ENCODE data around the gene ULBP1.
"Not testable (repeated sequence)": the region's sequence is repeated elsewhere in the genome, so short reads cannot be mapped to it uniquely, and the experiment has no call there.

ULBP1 gene

GRCh38 chr6:149951096-149951495, 12.6 kb upstream of the ULBP1 start:
- no peak for DNase-seq (ENCODE audit: low read depth in 4 of 4, low spot score in 1 of 4)

GRCh38 chr6:149951626-149952025, 12.1 kb upstream of the ULBP1 start:
- DNase-seq (ENCODE audit: low read depth in 4 of 4, low spot score in 1 of 4): no peak

GRCh38 chr6:149953390-149953789, 10.4 kb upstream of the ULBP1 start:
- DNase-seq (ENCODE audit: low read depth in 4 of 4, low spot score in 1 of 4): not testable (repeated sequence)

- DNase-seq (ENCODE audit: low read depth in 4 of 4, low spot score in 1 of 4): not testable (repeated sequence)
Observed at GRCh38 chr6:149953934-149954327, 9.8 kb upstream of the ULBP1 start.

DNA sequence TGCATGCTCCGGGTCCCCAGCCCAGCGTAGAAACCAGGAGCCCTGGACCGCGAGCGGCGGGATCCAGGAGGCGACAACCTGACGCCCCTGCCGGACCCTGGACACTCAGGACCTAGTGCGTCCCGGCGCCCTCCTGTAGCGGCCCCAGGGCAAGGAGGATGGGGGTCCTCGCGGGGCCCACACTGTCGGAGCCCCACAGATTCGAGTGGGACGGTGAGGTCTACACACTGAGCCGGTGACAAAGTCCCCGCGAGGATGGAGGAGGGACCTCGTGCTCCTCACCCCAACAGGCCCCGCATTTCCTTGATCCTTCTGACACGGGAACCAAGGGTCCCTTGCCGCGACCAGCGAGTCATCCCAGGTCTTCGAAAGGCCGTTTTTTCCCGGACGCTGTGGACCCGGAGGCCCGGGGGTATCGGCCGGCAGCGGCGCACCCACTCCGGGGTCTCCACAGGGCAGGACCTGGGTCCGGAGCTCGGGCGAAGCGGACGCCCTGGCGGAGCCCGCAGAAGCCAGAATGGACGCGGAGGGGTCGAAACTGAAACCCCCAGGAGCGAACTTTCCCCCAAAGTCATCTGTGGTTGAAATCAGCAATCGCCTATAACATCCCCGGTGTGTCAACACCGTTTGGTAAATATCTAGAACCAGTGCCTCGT, 9.3 kb upstream of the ULBP1 start:
- not testable (repeated sequence) for DNase-seq (ENCODE audit: low read depth in 4 of 4, low spot score in 1 of 4)

GRCh38 chr6:149954984-149955653, 8.6 kb upstream of the ULBP1 start:
- not testable (repeated sequence) for DNase-seq (ENCODE audit: low read depth in 4 of 4, low spot score in 1 of 4)

GRCh38 chr6:149955654-149956317, 8.0 kb upstream of the ULBP1 start:
- not testable (repeated sequence) for DNase-seq (ENCODE audit: low read depth in 4 of 4, low spot score in 1 of 4)

DNA sequence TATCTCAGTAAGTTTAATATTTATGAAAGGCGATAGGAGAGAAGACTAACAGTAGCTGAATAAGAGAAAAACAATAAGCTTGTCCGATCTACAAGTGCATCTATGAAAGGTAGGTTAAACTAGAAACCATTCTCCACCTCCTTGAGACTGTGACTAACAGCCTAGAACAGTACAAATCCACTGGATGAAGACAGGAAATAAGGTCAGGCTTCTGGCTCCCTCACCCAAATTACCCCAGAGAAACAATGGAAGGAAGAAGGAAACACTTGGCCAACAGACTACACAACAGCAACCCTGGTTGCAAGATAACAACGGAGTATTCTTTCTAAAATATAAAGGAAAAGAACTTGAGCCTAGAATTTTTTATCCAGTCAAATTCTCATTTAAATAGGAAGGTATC, 5.6 kb upstream of the ULBP1 start:
- DNase-seq (ENCODE audit: low read depth in 4 of 4, low spot score in 1 of 4): not testable (repeated sequence)

DNA sequence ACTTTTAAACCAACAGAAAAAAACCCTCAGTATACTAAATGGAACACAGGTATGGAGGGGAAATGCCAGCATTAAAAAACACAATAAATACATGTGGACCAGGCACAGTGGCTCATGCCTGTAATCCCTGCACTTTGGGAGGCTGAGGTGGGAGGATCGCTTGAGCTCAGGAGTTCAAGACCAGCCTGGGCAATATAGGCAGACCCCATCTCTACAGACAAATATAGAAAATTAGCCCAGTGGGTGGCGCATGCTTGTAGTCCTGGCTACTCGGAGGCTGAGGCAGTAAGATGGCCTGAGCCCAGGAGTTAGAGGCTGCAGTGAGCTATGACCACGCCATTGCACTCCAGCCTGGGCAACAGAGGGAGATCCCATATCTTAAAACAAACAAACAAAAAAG, 3.9 kb upstream of the ULBP1 start:
- not testable (repeated sequence) for DNase-seq (ENCODE audit: low read depth in 4 of 4, low spot score in 1 of 4)

DNA sequence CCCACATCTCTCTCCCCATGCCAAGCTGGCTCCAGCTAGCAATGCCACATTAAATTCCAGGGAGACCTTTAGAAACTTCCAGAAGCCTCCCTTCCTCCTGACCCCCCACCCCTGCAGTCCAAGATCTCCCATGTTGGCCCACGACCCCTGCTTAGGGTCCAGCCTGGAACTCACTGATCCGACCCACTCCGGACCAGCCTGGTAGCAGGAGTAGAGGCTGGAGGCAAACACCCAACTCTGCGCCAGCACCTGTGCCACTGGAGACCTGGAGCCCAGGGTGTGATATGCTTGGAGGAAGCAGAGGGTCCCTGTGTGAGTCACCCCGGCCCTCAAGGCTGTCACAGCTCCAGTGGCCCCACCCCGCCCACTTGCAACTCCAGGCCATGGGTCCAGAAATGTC, 3.3 kb upstream of the ULBP1 start:
- no peak for DNase-seq (ENCODE audit: low read depth in 4 of 4, low spot score in 1 of 4)

DNA sequence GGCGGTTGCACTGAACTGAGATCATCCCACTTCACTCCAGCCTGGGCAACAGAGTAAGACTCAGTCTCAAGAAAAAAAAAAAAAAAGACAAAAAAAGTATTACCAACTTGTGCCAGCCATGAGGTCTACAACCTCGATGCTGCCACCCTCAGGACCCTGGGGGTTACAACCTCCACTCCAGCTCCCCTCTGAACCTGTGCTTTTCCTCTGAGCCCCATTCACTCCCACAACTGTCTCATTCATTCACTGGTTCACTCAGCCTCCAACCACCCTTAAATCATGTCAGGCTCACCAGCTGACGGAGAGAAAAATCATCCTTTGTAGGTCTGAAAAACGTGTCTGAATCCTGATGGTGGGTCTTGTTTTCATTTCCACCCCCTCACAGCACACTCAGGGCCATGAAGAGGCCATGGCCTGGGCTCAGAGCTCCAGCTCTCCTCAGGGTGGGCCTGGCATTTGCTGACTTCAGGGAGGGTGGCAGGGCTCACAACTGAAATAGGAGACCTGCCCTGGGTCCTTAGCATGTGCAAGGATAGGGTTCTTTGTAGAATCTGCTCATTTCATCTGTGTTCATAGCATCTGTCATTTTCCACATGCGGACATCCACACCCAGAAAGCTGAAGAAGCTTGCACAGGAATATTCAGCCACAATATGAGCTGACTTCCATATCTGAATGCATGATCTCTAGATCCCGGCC, 1.9 kb upstream of the ULBP1 start:
- DNase-seq (ENCODE audit: low read depth in 4 of 4, low spot score in 1 of 4): no peak

- DNase-seq (ENCODE audit: low read depth in 4 of 4, low spot score in 1 of 4): no peak
Observed at GRCh38 chr6:149962461-149963211, 1.1 kb upstream of the ULBP1 start.

DNA sequence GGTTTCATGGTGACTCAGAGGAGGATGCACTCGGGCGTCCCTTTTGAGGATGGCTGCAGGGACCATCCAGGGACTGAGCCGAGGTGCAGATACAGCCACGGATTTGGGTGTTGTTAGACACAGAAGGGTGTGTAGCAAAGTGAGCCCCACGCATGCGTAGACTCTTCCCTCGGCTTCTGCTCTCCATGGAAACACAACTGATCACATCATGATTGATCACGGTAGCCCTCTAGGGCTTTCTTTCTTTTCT, 606 bp upstream of the ULBP1 start:
- peak in 2 of 4 experiments; percentile 28 to 44 for DNase-seq (ENCODE audit: low read depth in 4 of 4, low spot score in 1 of 4)

DNA sequence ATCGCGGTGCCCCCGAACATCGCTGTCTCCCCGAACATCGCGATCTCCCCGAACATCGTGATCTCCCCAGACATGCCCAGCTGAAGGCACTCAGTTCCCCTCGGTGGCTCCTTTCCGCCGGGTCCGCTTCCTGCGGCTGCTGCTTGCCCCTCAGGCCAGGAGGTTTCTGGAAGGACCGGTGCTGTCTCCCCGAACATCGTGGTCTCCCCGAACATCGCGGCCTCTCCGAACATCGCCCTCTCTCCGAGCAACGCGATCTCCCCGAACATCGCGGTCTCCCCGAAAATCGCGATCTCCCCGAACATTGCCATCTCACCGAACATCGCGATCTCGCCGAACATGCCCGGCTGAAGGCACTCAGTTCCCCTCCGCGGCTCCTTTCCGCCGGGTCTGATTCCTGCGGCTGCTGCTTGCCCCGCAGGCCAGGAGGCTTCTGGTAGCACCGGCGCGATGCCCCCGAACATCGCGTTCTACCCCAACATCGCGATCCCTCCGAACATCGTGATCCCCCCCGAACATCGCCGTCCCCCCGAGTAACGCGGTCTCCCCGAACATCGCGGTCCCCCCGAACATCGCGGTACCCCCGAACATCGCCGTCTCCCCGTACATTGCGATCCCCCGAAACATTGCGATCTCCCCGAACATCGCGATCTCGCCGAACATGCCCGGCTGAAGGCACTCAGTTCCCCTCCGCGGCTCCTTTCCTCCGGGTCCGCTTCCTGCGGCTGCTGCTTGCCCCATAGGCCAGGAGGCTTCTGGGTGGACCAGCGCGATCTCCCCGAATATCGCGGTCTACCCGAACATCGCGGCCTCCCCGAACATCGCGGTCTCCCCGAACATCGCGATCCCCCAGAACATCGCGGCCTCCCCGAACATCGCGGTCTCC, 808 bp downstream of the ULBP1 start:
- DNase-seq (ENCODE audit: low read depth in 4 of 4, low spot score in 1 of 4): no peak

DNA sequence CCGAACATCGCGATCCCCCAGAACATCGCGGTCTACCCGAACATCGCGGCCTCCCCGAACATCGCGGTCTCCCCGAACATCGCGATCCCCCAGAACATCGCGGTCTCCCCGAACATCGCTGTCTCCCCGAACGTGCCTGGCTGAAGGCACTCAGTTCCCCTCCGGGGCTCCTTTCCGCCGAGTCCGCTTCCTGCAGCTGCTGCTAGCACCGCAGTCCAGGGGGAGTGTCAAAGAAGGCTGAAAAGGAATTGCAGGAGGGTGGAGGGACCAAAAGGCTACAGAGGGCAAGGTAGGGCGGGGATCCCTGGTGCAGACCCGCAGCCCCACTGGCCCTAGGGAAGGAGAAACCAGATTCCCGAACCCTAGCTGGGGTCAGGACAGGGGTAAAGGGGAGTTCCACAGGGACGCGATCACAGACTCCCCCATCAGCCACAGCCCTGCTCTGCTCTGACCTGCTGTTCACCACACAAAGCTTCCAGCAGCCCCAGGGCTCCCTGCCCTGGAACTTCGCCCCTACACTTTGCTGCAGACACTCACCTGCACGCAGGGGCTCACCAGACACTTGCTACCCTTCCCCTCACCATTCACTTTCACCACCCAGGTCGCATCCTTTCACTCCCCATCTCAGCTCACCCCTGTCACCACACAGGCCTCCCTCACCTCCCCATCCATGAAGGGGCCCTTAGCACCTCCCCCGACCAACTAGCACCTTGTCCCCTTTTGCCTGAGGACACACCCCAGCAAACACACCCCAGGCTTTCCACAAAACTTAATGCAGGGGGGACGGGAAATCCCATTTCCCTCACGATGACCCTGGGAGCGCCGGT, 1.7 kb downstream of the ULBP1 start:
- DNase-seq (ENCODE audit: low read depth in 4 of 4, low spot score in 1 of 4): no peak

GRCh38 chr6:149966319-149966718, 2.6 kb downstream of the ULBP1 start:
- not testable (repeated sequence) for DNase-seq (ENCODE audit: low read depth in 4 of 4, low spot score in 1 of 4)

- no peak for DNase-seq (ENCODE audit: low read depth in 4 of 4, low spot score in 1 of 4)
Observed at GRCh38 chr6:149967591-149967990, 3.8 kb downstream of the ULBP1 start.

DNA sequence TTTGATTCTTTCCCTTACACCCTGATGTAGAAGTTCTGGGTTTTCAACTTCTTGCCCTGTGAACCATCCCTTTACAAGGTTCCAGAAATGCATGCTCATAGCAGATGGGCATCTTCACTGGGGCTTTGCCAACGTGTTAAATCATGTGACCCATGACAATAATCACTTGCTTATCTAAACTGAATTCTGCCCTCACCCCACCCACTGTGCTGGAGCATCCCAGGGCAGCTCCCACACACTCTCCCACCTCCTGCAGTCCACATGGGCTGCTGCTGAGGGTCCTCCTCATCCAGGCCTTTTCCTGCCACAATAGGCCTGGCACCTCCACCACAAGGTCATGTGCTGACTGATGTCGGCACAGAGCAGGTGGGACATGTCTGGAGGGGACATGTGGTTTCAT, 4.3 kb downstream of the ULBP1 start:
- not testable (repeated sequence) for DNase-seq (ENCODE audit: low read depth in 4 of 4, low spot score in 1 of 4)

- DNase-seq (ENCODE audit: low read depth in 4 of 4, low spot score in 1 of 4): not testable (repeated sequence)
Observed at GRCh38 chr6:149968909-149969308, 5.2 kb downstream of the ULBP1 start.

Measured in stimulated activated CD4-positive, alpha-beta T cell treated with anti-CD3 and anti-CD28 coated beads, Interleukin-1b, Interleukin-23, amount 100 ng/mL, for 24 hours (primary cell).